Esophagus squamous epithelium (tissue), 4 donors: Measurements from ENCODE around the gene POMT2.

ENCODE experiments used
- CTCF ChIP-seq, 6 experiments: fragments of 450-650 bp in 4 of 6; fragments of 200-600 bp in 2 of 6; sonication (generic) in 2 of 6; IDR thresholded peaks; one replicate each; pipeline ENCODE4 v1.5.1; 2016 to 2019; ENCODE audit warnings: antibody characterized with exemption in 6 of 6, mild to moderate bottlenecking in 4 of 6, moderate library complexity in 4 of 6
- POLR2A ChIP-seq, 4 donors: fragments of 450-650 bp; IDR thresholded peaks; one replicate each; pipeline ENCODE4 v1.6.1; 2017; ENCODE audit warnings: antibody characterized with exemption in 4 of 4, mild to moderate bottlenecking in 4 of 4, moderate library complexity in 3 of 4

- TF ChIP-seq POLR2A (IDR thresholded peaks at IDR 0.05) (no peak), CTCF (IDR thresholded peaks at IDR 0.05) (no peak)
Observed at GRCh38 chr14:77343662-77344061, 23.0 kb upstream of the POMT2 start.
